Dermis microvascular lymphatic vessel endothelial cell (primary cell): ENCODE measurements around the gene TMEM170B. TPM values are rescaled to one million over a fixed set of nuclear protein-coding genes. Genes with fewer than 3 reads are reported as not detected.

Experiments
- DNase-seq, 2 donors: peaks; one replicate each; pipeline versions ENCODE4 v3.0.0 to v3.0.0-alpha.2; 2010; ENCODE audit warnings: low read depth in 2 of 2
- total RNA-seq: library from RNA; depleted of rRNA; stranded (reverse); fragments of >200 nt; gene quantifications from 2 replicates; pipeline ENCODE4 v1.2.1, GENCODE V29; 2014

TMEM170B gene
- total RNA-seq, 1 donor from 2014 or later = 1.4 TPM

- DNase-seq = peak; percentile 75 to 78
These were observed 48.0 kb downstream of the TMEM170B start for GRCh38 chr6:11585426-11586016.

GRCh38 chr6:11586117-11586516, 48.6 kb downstream of the TMEM170B start:
- DNase-seq = no peak

- DNase-seq = peak; percentile 86 to 88
These were observed 49.0 kb downstream of the TMEM170B start for GRCh38 chr6:11586536-11586935.

- peak in 1 of 2 donors; percentile 34 for DNase-seq
These were observed 51.7 kb downstream of the TMEM170B start for GRCh38 chr6:11589261-11589660.

GRCh38 chr6:11592294-11592906, 54.9 kb downstream of the TMEM170B start:
- DNase-seq = peak in 1 of 2 donors; percentile 31

GRCh38 chr6:11593096-11593495, 55.5 kb downstream of the TMEM170B start:
- DNase-seq = no peak

- DNase-seq = no peak
These were observed 58.4 kb downstream of the TMEM170B start for GRCh38 chr6:11595903-11596302.

- no peak for DNase-seq
These were observed 59.2 kb downstream of the TMEM170B start for GRCh38 chr6:11596640-11597237.

- DNase-seq = no peak
These were observed 61.1 kb downstream of the TMEM170B start for GRCh38 chr6:11598687-11599086.

- no peak for DNase-seq
These were observed 62.7 kb downstream of the TMEM170B start for GRCh38 chr6:11600251-11600650.

GRCh38 chr6:11601776-11602605, 64.4 kb downstream of the TMEM170B start:
- no peak for DNase-seq

GRCh38 chr6:11604215-11604614, 66.7 kb downstream of the TMEM170B start:
- no peak for DNase-seq

GRCh38 chr6:11604836-11605506, 67.4 kb downstream of the TMEM170B start:
- DNase-seq = no peak

GRCh38 chr6:11605507-11605905, 68.0 kb downstream of the TMEM170B start:
- peak in 1 of 2 donors; percentile 39 for DNase-seq

GRCh38 chr6:11606332-11606731, 68.8 kb downstream of the TMEM170B start:
- peak in 1 of 2 donors; percentile 65 for DNase-seq

GRCh38 chr6:11607383-11607782, 69.8 kb downstream of the TMEM170B start:
- peak in 1 of 2 donors; percentile 76 for DNase-seq

GRCh38 chr6:11608600-11609323, 71.2 kb downstream of the TMEM170B start:
- DNase-seq = peak in 1 of 2 donors; percentile 30

GRCh38 chr6:11609324-11610071, 71.9 kb downstream of the TMEM170B start:
- peak in 1 of 2 donors; percentile 98 for DNase-seq

GRCh38 chr6:11613336-11613735, 75.8 kb downstream of the TMEM170B start:
- no peak for DNase-seq

- peak; percentile 48 to 94 for DNase-seq
These were observed 76.3 kb downstream of the TMEM170B start for GRCh38 chr6:11613858-11614257.
